Lung (tissue), 12 donors: Measurements from ENCODE around the gene PC. TPM values are rescaled to one million over a fixed set of nuclear protein-coding genes. Genes with fewer than 3 reads are reported as not detected.
"Not testable (repeated sequence)": the region's sequence is repeated elsewhere in the genome, so short reads cannot be mapped to it uniquely, and the experiment has no call there.

Experiments used
- ATAC-seq: fragments of 200-7000 bp; cut with Tn5 transposase; one replicate; pipeline ENCODE4 v1.9.1; 2020; ENCODE audit warnings: moderate number of reproducible peaks; ENCODE audit not compliant: insufficient read depth, low FRiP score
- DNase-seq, 3 donors: peaks; one replicate each; pipeline ENCODE4 v3.0.0-alpha.2; 2013 to 2017
- H3K27ac ChIP-seq, 2 donors: one replicate each; pipeline ENCODE4 v1.5.1; 2013; ENCODE audit warnings: mild to moderate bottlenecking in 2 of 2, moderate library complexity in 2 of 2, control low read depth in 1 of 2, inconsistent platforms in 1 of 2, low read depth in 1 of 2, low read length in 1 of 2
- H3K27me3 ChIP-seq, 3 donors: one replicate each; pipeline ENCODE4 v1.5.1; 2013; ENCODE audit warnings: low read length in 2 of 3; ENCODE audit not compliant: control insufficient read depth in 3 of 3, insufficient read depth in 3 of 3
- H3K36me3 ChIP-seq, 4 donors: one replicate each; pipeline ENCODE4 v1.5.1; 2013; ENCODE audit warnings: low read length in 4 of 4, mild to moderate bottlenecking in 1 of 4, moderate library complexity in 1 of 4; ENCODE audit not compliant: control insufficient read depth in 4 of 4, insufficient read depth in 4 of 4
- H3K4me1 ChIP-seq, 5 donors: one replicate each; pipeline ENCODE4 v1.5.1; 2013; ENCODE audit warnings: low read length in 5 of 5, mild to moderate bottlenecking in 2 of 5, moderate library complexity in 1 of 5; ENCODE audit not compliant: control insufficient read depth in 5 of 5, insufficient read depth in 5 of 5
- H3K4me3 ChIP-seq: one replicate; pipeline ENCODE4 v1.5.1; 2013; ENCODE audit warnings: mild to moderate bottlenecking, control low read depth, moderate library complexity
- H3K9ac ChIP-seq, 2 donors: one replicate each; pipeline ENCODE4 v1.5.1; 2013; ENCODE audit warnings: low read length in 2 of 2, control low read depth in 1 of 2; ENCODE audit not compliant: insufficient read depth in 1 of 2
- H3K9me3 ChIP-seq, 4 donors: one replicate each; pipeline ENCODE4 v1.5.1; 2013; ENCODE audit warnings: low read length in 3 of 4, mild to moderate bottlenecking in 1 of 4, moderate library complexity in 1 of 4; ENCODE audit not compliant: control insufficient read depth in 4 of 4, insufficient read depth in 3 of 4
- WGBS, 2 donors: extraction: QIAGEN DNeasy Blood & Tissue Kit; methylation state at CpG; one replicate each; pipeline ENCODE4 v1.1.7; 2013; 5-methylcytosine and 5-hydroxymethylcytosine counted together
- polyA plus RNA-seq, 2 donors: library from polyadenylated mRNA; stranded (reverse); fragments of 200-250 nt; gene quantifications; one replicate each; pipeline ENCODE4 v1.2.1, GENCODE V29; 2013
- total RNA-seq, 2 donors: library from RNA; depleted of rRNA in 1 of 2; stranded (reverse); fragments of >200 nt in 1 of 2; gene quantifications; one replicate each; pipeline ENCODE4 v1.2.1, GENCODE V29; 2014 to 2021
- TF ChIP-seq, protein P1 (sequence below): IDR thresholded peaks from 2 replicates; pipeline ENCODE4 v1.5.1; 2012; ENCODE audit warnings: mild to moderate bottlenecking; ENCODE audit errors: control extremely low read depth, extremely low read depth
- donor health status: control.
- donor health status: control.
- donor health status: Bipolar disorder and iron deficiency.
- donor health status: healthy.
- donor health status: DM: yes; HTN: yes; CAD: no.

Gene PC
- total and polyA plus RNA-seq, 4 donors: 5.5 to 32.5 (median 12.0) TPM

GRCh38 chr11:66966351-66966750, 8.2 kb upstream of the PC start:
- ATAC-seq (no peak), DNase-seq (no peak)

GRCh38 chr11:66964495-66964894, 6.3 kb upstream of the PC start:
- H3K36me3 ChIP-seq: no peaks in the 10 kb centered on the region
- WGBS, 2 donors: 79 to 83% methylated on average over 3 of the region's 3 CpGs
- H3K4me3 ChIP-seq: no peak overlapping the region
- no peak overlapping the region for H3K27ac ChIP-seq
- H3K9me3 ChIP-seq: no peaks in the 10 kb centered on the region
- no peak overlapping the region for H3K9ac ChIP-seq
- no peak for ATAC-seq
- H3K4me1 ChIP-seq: peaks cover 0 to 5% (median 0%) of the 10 kb centered on the region in 5 donors
- DNase-seq: no peak
- H3K27me3 ChIP-seq: no peaks in the 10 kb centered on the region
- TF ChIP-seq, protein P1, sequence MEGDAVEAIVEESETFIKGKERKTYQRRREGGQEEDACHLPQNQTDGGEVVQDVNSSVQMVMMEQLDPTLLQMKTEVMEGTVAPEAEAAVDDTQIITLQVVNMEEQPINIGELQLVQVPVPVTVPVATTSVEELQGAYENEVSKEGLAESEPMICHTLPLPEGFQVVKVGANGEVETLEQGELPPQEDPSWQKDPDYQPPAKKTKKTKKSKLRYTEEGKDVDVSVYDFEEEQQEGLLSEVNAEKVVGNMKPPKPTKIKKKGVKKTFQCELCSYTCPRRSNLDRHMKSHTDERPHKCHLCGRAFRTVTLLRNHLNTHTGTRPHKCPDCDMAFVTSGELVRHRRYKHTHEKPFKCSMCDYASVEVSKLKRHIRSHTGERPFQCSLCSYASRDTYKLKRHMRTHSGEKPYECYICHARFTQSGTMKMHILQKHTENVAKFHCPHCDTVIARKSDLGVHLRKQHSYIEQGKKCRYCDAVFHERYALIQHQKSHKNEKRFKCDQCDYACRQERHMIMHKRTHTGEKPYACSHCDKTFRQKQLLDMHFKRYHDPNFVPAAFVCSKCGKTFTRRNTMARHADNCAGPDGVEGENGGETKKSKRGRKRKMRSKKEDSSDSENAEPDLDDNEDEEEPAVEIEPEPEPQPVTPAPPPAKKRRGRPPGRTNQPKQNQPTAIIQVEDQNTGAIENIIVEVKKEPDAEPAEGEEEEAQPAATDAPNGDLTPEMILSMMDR: no peak

More at GRCh38 chr11:66966351-66966750, 8.2 kb upstream of the PC start:
- TF ChIP-seq, protein P1: no peak
- Histone ChIP-seq H3K27ac (no peak overlapping the region), H3K9me3 (peaks cover 0 to 2% (median 0%) of the 10 kb centered on the region in 4 donors), H3K27me3 (peaks cover 0 to 3% (median 0%) of the 10 kb centered on the region in 3 donors), H3K9ac (no peak overlapping the region), H3K4me1 (peaks cover 0 to 8% (median 0%) of the 10 kb centered on the region in 5 donors), H3K36me3 (no peaks in the 10 kb centered on the region), H3K4me3 (no peak overlapping the region)
- 72 to 82% methylated on average over 5 of the region's 5 CpGs for WGBS, 2 donors

DNA sequence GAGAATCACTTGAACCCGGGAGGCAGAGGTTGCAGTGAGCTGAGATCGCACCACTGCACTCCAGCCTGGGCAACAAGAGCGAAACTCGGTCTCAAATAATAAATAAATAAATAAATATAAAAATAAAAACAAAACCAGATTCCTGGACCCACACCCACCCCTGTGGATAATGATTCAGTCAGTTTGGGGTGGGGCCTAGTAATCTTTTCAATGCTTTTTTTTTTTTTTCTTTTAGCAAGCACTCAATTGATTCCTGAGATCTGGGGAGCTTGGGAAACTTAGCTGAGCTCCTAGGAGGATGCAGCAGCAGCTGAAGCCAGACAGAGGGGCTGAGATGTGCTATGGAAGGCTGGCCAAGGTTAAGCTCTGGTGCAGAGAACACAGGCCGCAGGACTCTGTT, 4.6 kb upstream of the PC start:
- ATAC-seq: no peak
- no peak overlapping the region for H3K4me3 ChIP-seq
- 96 to 98% methylated on average over 4 to 5 of the region's 5 CpGs for whole genome bisulfite sequencing, 2 donors
- H3K27me3 ChIP-seq: no peaks in the 10 kb centered on the region
- H3K9me3 ChIP-seq: no peaks in the 10 kb centered on the region
- H3K4me1 ChIP-seq: peaks cover 0 to 7% (median 3%) of the 10 kb centered on the region in 5 donors
- no peaks in the 10 kb centered on the region for H3K36me3 ChIP-seq
- H3K27ac ChIP-seq: no peak overlapping the region
- TF ChIP-seq, protein P1: no peak
- no peak for DNase-seq
- no peak overlapping the region for H3K9ac ChIP-seq

- H3K27ac ChIP-seq: no peak overlapping the region
- 92 to 100% methylated on average over 2 of the region's 2 CpGs for WGBS, 2 donors
- ATAC-seq: no peak
- H3K27me3 ChIP-seq: no peaks in the 10 kb centered on the region
- DNase-seq: no peak
- no peak overlapping the region for H3K4me3 ChIP-seq
- H3K36me3 ChIP-seq: no peaks in the 10 kb centered on the region
- TF ChIP-seq, protein P1: no peak
- no peak overlapping the region for H3K9ac ChIP-seq
- no peaks in the 10 kb centered on the region for H3K9me3 ChIP-seq
- peaks cover 0 to 6% (median 3%) of the 10 kb centered on the region in 5 donors for H3K4me1 ChIP-seq
Measured at GRCh38 chr11:66962247-66962646, 4.1 kb upstream of the PC start.

- WGBS, 2 donors: 84 to 85% methylated on average over 5 of the region's 5 CpGs
- H3K36me3 ChIP-seq, H3K9ac ChIP-seq, H3K27ac ChIP-seq, ATAC-seq, H3K4me3 ChIP-seq, H3K9me3 ChIP-seq, H3K4me1 ChIP-seq, H3K27me3 ChIP-seq, DNase-seq: not testable (repeated sequence)
Measured at GRCh38 chr11:66961691-66962213, 3.6 kb upstream of the PC start.
